Kidney epithelial cell (primary cell): ENCODE results near the gene PDE4DIP. TPM values are rescaled to one million over a fixed set of nuclear protein-coding genes. Genes with fewer than 3 reads are reported as not detected.
"Not testable (repeated sequence)": the region's sequence is repeated elsewhere in the genome, so short reads cannot be mapped to it uniquely, and the experiment has no call there.

Experiments
- DNase-seq: peaks from one replicate; pipeline ENCODE4 v3.0.0-alpha.2; 2010; ENCODE audit warnings: low read depth
- H3K27me3 ChIP-seq: 2 replicates; pipeline ENCODE4 v1.6.0; 2011; ENCODE audit warnings: low read length; ENCODE audit not compliant: control insufficient read depth, insufficient read depth
- H3K36me3 ChIP-seq: 2 replicates; pipeline ENCODE4 v1.5.1; 2011; ENCODE audit warnings: low read length; ENCODE audit not compliant: control insufficient read depth, insufficient read depth
- H3K4me3 ChIP-seq: 2 replicates; pipeline ENCODE4 v1.5.1; 2011; ENCODE audit warnings: low read depth, mild to moderate bottlenecking, control low read depth, low read length
- total RNA-seq: library from RNA; depleted of rRNA; stranded (reverse); fragments of >200 nt; gene quantifications from 2 replicates; pipeline ENCODE4 v1.2.3, GENCODE V29; 2015
- TF ChIP-seq, protein P1 (sequence below): IDR thresholded peaks from 2 replicates; pipeline ENCODE4 v1.5.1; 2011; ENCODE audit warnings: mild to moderate bottlenecking, moderate library complexity, low read length, control low read depth, inconsistent platforms; ENCODE audit not compliant: insufficient read depth, poor library complexity, severe bottlenecking

The PDE4DIP gene
- total RNA-seq, 1 donor from 2014 or later: 16.0 TPM

DNA sequence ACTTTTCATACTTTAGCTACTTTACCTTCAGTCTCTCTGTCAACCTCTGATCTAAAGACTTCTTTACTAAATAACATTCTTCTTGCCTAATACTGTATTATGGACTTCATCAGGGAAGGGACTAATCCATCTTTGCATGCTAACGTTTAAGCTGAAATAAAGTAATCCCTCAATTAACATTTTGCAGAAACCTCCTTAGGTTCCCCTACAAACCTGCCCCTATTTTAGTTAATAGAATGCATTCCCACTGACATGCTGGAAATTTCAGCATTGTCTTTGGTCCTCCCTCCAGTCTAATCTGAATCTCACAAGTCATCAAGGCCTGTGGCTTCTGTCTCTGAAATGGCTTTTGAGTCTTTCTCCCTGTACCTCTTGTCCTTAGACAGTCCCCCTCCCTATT, 83.4 kb downstream of the PDE4DIP start:
- not testable (repeated sequence) for H3K27me3 ChIP-seq

DNA sequence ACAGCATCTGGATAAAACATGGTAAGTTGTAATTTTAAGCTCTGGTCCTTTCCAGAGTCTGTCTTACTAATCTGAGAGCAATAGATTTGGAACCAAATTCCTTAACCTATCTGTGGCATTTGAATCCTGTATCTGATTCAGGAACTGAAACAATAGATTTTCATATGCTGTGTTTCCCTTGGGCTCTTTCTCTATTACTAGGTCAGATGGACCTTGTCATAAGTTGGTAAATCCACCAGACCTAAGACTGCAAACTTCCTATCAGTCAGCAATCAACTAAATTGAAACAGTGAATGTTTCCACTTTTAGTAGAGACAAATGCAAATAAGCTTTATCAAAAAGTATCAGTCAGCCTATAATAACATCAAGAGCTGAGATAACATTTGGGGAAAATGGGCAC, 85.0 kb downstream of the PDE4DIP start:
- DNase-seq, H3K27me3 ChIP-seq, H3K4me3 ChIP-seq, H3K36me3 ChIP-seq: not testable (repeated sequence)

More for the DNA sequence above, 83.4 kb downstream of the PDE4DIP start:
- DNase-seq, H3K36me3 ChIP-seq, H3K4me3 ChIP-seq: not testable (repeated sequence)

DNA sequence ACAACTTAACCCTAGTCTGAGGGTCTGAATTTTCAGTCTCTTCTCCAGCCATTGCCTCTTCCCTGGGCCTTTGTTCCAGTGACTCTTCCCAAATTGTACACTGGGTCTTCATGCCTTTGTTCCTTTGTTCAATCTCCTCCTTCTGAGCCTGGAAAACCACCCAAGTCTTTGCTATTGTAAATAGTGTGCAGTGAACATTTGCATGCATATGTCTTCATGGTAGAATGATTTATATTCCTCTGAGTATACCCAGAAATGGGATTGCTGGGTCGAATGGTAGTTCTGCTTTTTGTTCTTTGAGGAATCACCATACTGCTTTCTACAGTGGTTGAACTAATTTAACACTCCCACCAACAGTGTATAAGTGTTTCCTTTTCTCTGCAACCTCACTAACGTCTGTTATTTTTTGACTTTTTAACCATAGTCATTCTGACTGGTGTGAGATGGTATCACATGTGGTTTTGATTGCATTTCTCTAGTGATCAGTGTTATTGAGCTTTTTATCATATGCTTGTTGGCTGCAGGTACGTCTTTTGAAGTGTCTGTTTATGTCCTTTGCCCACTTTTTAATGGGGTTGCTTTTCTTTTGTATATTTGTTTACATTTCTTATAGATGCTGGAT, 91.3 kb downstream of the PDE4DIP start:
- H3K27me3 ChIP-seq, DNase-seq, H3K4me3 ChIP-seq, H3K36me3 ChIP-seq: not testable (repeated sequence)

DNA sequence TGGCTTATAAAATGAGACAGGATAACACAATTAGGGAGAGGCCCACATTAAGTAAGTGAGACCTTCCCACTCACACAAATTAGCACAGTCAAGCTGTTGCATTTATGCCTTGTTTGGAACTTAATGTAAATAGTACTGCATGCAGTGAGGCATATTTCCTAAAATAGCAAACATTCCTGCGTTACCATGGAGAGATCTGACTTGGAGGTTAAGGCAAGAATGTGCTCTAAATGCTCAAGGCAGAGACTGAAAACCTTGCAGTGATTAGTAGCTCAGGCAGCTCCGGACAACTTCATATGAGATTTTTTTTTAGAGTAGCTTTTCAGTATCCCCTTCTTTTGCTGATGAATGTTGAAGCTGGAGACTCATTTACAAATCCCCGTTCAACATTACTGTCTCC, 98.7 kb downstream of the PDE4DIP start:
- not testable (repeated sequence) for H3K27me3 ChIP-seq, DNase-seq, H3K36me3 ChIP-seq, H3K4me3 ChIP-seq

DNA sequence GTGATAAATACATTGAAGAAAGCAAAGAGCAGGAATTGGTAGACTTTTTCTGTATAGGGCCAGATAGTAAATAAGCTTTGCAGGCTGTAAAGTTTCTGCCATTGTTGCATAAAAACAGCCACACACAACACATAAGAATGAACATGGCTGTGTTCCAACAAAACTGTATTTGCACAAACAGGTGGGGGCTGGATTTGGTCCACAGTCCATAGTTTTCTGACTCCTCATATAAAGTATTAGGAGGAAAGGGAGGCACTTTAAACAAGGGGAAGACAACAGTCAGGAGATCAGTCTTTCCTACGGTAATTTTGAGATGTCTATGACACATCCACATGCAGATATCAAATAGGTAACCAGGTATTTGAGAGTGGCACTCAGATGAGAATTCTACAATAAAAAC, 100.9 kb downstream of the PDE4DIP start:
- not testable (repeated sequence) for H3K4me3 ChIP-seq, H3K27me3 ChIP-seq, H3K36me3 ChIP-seq, DNase-seq

DNA sequence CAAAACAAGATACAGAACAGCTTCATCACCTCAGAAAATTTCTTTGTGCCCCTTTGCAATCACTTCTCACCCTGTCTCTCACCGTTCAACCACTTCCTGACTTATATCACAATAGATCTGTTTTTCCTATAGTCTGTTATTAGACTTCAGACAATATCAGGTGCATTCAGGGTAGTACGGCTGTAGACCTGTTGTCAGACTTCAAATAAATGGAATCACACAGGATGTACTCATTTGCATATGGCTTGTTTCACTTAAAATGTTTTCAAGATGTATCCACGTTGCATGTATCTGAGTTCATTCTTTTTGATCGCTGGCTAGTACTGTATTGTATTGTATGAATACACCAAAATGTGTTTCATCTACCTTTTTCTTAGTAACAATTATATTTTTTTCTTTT, 104.5 kb downstream of the PDE4DIP start:
- H3K27me3 ChIP-seq, H3K4me3 ChIP-seq, DNase-seq, H3K36me3 ChIP-seq: not testable (repeated sequence)

DNA sequence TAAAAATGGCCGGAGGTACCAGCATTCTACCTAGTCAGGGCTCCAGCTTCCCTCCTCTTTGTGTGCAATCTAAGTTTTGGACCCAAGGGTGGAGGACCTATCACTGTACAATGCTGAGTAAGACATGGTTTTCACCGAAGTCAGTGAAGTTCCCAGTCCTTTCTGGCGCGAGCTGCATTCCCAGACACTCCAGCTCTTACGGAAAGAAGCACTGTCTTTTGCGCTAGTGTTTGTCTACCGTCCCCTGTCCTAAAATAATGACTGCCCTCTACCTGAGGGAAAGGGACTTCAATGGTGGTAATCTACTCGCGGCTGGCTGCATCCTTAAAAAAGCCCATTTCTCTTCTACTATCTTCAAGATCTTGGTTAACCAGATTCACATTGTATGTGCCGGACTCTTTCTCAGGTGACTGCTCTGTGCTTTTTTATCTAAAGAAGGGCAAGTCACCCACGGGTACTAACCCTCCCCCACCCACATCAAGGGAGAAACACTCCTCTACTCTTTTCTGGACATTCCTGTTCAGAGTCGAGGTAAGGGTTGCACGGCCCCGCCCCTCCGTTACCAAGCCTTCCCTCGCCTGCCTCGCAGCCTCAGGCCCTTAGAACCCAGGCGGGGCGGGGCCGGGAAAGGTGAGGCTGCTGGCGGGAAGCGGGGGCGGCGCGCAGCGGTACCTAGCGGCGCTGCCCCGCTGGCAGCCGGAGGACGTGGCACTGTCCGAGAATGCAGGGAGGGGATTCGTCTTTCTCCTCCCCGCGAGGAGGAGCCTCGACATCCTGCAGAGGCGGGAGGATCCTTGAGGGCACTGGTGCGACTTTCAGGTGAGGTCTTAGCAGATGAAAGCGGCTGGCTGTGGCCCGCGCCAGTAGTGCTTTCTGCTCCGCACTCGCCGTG, 107.4 kb downstream of the PDE4DIP start:
- peak; percentile 45 for DNase-seq
- peak overlapping the region; percentile 51 for H3K4me3 ChIP-seq
- not testable (repeated sequence) for H3K36me3 ChIP-seq, H3K27me3 ChIP-seq
- TF ChIP-seq, protein P1, sequence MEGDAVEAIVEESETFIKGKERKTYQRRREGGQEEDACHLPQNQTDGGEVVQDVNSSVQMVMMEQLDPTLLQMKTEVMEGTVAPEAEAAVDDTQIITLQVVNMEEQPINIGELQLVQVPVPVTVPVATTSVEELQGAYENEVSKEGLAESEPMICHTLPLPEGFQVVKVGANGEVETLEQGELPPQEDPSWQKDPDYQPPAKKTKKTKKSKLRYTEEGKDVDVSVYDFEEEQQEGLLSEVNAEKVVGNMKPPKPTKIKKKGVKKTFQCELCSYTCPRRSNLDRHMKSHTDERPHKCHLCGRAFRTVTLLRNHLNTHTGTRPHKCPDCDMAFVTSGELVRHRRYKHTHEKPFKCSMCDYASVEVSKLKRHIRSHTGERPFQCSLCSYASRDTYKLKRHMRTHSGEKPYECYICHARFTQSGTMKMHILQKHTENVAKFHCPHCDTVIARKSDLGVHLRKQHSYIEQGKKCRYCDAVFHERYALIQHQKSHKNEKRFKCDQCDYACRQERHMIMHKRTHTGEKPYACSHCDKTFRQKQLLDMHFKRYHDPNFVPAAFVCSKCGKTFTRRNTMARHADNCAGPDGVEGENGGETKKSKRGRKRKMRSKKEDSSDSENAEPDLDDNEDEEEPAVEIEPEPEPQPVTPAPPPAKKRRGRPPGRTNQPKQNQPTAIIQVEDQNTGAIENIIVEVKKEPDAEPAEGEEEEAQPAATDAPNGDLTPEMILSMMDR: peak; percentile 1

DNA sequence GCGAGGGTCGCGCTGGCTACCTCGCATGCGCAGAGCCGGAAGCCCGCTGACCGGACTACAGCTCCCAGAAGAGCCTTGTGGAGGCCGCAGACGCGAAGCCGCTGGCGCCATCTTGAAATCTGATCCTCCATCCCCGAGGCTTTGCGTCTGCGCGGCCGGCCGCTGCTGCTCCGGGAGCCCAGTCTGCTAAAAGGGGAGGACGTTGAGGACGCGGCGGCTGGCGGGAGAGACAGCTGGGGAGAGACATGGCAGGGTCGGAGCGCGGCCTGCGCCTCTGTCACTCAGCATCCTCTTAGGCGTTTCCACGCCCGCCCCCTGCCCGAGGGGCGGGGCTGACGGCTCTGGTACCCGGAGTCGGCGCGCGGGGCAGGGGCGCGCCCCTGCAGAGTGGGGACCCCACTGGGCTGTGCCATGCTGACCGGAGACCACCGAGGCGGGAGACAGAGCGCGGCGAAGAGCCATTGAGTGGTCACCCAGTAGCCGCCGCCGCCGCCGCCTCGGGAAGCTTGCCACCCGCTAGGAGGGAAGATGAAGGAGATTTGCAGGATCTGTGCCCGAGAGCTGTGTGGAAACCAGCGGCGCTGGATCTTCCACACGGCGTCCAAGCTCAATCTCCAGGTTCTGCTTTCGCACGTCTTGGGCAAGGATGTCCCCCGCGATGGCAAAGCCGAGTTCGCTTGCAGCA, 108.2 kb downstream of the PDE4DIP start:
- DNase-seq, H3K36me3 ChIP-seq, H3K27me3 ChIP-seq: not testable (repeated sequence)
- peak overlapping the region; percentile 51 for H3K4me3 ChIP-seq

DNA sequence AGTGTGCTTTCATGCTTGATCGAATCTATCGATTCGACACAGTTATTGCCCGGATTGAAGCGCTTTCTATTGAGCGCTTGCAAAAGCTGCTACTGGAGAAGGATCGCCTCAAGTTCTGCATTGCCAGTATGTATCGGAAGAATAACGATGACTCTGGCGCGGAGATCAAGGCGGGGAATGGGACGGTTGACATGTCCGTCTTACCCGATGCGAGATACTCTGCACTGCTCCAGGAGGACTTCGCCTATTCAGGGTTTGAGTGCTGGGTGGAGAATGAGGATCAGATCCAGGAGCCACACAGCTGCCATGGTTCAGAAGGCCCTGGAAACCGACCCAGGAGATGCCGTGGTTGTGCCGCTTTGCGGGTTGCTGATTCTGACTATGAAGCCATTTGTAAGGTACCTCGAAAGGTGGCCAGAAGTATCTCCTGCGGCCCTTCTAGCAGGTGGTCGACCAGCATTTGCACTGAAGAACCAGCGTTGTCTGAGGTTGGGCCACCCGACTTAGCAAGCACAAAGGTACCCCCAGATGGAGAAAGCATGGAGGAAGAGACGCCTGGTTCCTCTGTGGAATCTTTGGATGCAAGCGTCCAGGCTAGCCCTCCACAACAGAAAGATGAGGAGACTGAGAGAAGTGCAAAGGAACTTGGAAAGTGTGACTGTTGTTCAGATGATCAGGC, 108.8 kb downstream of the PDE4DIP start:
- H3K36me3 ChIP-seq, H3K27me3 ChIP-seq, DNase-seq: not testable (repeated sequence)
- H3K4me3 ChIP-seq: peak overlapping the region; percentile 42

DNA sequence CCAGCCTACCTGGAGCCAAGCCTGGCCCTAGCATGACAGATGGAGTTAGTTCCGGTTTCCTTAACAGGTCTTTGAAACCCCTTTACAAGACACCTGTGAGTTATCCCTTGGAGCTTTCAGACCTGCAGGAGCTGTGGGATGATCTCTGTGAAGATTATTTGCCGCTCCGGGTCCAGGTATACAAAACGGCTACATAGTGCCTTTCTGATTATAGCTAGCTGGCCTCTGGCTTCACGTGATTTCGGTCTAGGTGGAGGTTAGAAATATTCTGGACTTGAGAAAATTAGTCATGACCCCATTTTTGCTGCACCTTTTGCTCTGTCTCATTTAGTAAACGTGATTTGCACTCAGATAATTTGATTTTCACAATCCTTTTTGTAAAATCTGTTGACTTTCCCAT, 109.5 kb downstream of the PDE4DIP start:
- H3K27me3 ChIP-seq, H3K36me3 ChIP-seq, DNase-seq: not testable (repeated sequence)
- H3K4me3 ChIP-seq: peak overlapping the region; percentile 28

DNA sequence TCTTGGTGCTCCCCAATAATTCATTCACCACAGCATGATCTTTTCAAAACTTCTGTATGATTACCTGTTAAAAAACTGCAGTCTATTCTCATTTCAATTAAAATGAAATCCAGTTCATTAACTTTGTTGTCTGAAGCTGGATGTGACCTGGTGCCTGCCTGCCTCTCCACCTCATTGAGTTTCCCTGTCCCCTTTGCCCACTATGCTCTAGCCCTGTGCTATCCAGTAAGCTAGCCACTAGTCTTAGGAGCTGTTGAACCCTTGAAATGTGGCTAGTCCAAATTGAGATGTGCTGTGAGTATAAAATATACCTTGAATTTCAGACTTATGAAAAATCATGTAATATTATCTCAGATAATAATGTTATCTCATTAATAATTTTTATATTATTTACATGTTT, 114.1 kb downstream of the PDE4DIP start:
- not testable (repeated sequence) for H3K27me3 ChIP-seq, H3K36me3 ChIP-seq, DNase-seq, H3K4me3 ChIP-seq

DNA sequence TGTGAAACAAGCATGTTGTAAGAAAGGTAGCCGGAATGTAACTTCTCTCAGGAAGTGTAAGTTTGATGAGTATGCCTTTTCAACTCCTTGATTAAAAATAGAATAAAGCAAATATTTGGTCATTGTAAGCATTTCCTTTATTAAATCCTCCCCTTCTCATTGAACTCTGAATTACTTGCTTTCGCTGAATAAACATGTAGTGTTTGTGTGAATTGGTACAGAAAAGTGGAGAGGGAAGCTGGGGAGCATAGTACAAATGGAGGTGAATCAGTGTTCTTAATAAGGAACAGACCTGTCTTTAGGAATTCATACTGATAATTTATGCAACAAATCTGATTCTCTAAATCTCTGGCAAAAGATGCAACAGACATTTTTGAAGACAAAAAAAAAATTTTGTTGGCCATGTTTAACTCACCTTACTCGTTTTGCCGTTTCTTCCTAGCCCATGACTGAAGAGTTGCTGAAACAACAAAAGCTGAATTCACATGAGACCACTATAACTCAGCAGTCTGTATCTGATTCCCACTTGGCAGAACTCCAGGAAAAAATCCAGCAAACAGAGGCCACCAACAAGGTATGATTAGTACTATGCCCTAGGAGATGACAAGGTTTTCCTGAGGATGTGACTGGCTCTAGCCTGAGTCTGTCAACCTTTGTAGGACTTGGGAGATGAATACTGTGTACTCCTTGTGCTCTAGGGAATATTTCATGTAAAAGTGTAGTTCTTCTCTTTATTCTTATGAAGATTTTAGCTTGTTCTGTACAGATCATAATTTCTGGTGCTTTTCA, 116.2 kb downstream of the PDE4DIP start:
- not testable (repeated sequence) for H3K4me3 ChIP-seq, H3K36me3 ChIP-seq, H3K27me3 ChIP-seq, DNase-seq
